ENCODE data around the gene MAST3.
A peak's percentile ranks its signal among the peaks of the same experiment; 100 is the strongest.

DNA sequence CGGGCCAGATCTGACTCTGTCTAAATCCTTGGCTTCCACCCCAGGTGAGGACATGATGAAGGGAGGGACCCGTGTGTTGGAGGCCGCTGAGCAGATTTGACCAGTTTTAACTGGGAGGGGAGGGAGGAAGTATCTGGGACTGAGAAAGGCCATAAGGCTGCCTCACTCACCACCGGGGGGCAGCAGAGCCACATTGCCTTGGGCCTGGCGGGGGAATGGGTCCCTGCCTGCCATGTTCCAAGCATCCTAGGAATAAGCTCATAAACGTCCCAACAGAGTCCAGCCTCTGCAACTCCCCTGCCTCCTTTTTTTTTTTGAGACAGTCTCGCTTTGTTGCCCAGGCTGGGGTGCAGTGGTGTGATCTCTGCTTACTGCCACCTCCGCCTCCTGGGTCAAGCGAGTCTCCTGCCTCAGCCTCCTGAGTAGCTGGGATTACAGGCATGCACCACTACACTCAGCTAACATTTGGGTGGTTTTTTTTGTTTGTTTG, 15.5 kb downstream of the MAST3 start:
- TF ChIP-seq POLR2A (IDR thresholded peaks at IDR 0.05; ENCODE audit: low read depth, low read length), result no peak
- TF ChIP-seq POU2F2 (IDR thresholded peaks at IDR 0.05; ENCODE audit: low read depth, low read length), result no peak
- TF ChIP-seq POLR2AphosphoS5 (IDR thresholded peaks at IDR 0.05; ENCODE audit: low read depth, low read length), result no peak
- TF ChIP-seq SPI1 (IDR thresholded peaks at IDR 0.05; ENCODE audit: low read depth, low read length), result peak; percentile 69

Data from GM12891 (cell line).